Brain pericyte (primary cell): ENCODE data around the gene IGF2.
"Not testable (repeated sequence)": the region's sequence is repeated elsewhere in the genome, so short reads cannot be mapped to it uniquely, and the experiment has no call there.

Experiments
- DNase-seq: peaks from one replicate; pipeline ENCODE4 v3.0.0-alpha.2; 2012; ENCODE audit warnings: low read depth, low spot score

Gene IGF2

GRCh38 chr11:2136952-2137201 is 2.3 kb downstream of the IGF2 start:
- no peak for DNase-seq

GRCh38 chr11:2136209-2136951 is 2.8 kb downstream of the IGF2 start:
- DNase-seq: no peak

GRCh38 chr11:2135648-2136201 is 3.5 kb downstream of the IGF2 start:
- no peak for DNase-seq

- DNase-seq: no peak
Measured at GRCh38 chr11:2135018-2135569, 4.1 kb downstream of the IGF2 start.

- DNase-seq: no peak
Measured at GRCh38 chr11:2134022-2135010, 4.9 kb downstream of the IGF2 start.

GRCh38 chr11:2133241-2134021 is 5.8 kb downstream of the IGF2 start:
- no peak for DNase-seq

GRCh38 chr11:2132874-2133240 is 6.3 kb downstream of the IGF2 start:
- no peak for DNase-seq

- no peak for DNase-seq
Measured at GRCh38 chr11:2132246-2132645, 6.9 kb downstream of the IGF2 start.

GRCh38 chr11:2131371-2132236 is 7.6 kb downstream of the IGF2 start:
- DNase-seq: no peak

GRCh38 chr11:2130881-2131352 is 8.3 kb downstream of the IGF2 start:
- no peak for DNase-seq

- DNase-seq: no peak
Measured at GRCh38 chr11:2129699-2130366, 9.4 kb downstream of the IGF2 start.

- no peak for DNase-seq
Measured at GRCh38 chr11:2129308-2129698, 9.9 kb downstream of the IGF2 start.

- DNase-seq: no peak
Measured at GRCh38 chr11:2128511-2129307, 10.5 kb downstream of the IGF2 start.

- DNase-seq: peak; percentile 33
Measured at GRCh38 chr11:2128130-2128510, 11.1 kb downstream of the IGF2 start.

GRCh38 chr11:2127482-2128129 is 11.6 kb downstream of the IGF2 start:
- DNase-seq: no peak

GRCh38 chr11:2126520-2127085 is 12.6 kb downstream of the IGF2 start:
- DNase-seq: no peak

- DNase-seq: not testable (repeated sequence)
Measured at GRCh38 chr11:2124736-2125484, 14.3 kb downstream of the IGF2 start.

- DNase-seq: no peak
Measured at GRCh38 chr11:2123628-2123960, 15.6 kb downstream of the IGF2 start.
